HG03060 (cell line): ENCODE results near the gene TCFL5.

ENCODE experiments used
- ATAC-seq: cut with Tn5 transposase; IDR thresholded peaks from one replicate; pipeline ENCODE4 v1.9.1; 2021; ENCODE audit warnings: low read depth, moderate number of reproducible peaks; ENCODE audit not compliant: unreplicated experiment

Gene TCFL5

DNA sequence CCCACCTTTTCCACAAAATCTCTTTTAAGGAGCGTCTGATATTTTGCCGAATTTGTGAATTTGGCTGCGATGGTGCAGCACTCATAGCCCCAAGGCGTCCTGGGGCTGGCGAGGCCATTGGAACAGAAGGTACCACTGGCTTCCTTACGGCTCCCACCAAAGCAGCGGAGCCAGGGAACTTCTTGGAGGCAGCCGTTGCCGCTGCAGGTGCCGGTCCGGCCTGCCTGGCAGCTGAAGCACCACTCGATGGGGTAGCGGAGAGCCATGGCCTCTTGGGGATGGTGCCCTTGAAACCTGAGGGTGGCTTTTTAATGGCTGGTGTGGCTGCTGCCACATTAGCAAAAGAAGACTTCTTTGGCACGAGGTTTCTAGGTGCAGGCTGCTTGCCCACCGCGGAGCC is 34.9 kb upstream of the TCFL5 start:
- no peak for ATAC-seq

DNA sequence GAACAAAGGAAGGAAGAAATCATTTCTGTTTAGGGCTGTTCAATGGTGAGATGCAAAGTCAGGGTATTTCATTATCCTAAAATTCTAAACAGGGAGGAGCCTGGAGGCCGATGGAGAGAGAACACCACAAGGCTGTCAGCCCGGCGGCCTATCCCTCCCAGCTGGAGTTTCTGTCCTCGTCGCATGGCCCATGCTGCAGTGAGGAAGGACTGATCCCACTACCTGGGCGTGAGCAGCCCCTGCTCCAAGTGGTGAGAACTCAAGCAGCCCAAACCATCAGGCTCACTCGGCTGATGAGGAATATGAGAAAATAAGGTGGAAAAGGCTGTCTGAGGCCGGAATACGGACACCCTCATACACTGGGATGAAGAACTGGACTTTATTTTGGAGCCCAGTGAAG is 33.9 kb upstream of the TCFL5 start:
- no peak for ATAC-seq

DNA sequence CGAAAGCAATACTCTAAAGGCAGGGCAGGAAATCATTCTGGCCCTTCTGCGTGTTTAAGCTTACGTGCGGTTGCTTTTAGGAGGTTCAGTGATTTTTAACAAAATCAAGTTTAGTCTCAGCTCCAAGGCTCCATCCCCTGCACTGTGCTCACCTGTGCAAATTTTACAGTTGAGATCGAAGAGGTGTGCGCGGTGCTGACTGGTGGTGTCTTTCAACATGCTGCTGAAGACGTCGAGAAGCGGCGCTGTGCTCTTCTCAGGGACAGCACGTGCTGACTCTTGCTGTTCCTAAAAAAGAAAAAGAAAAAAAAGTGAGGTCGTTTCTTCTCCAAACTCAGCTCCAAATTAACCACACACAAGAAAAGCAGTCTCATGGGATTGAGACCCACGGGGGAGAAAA is 32.6 kb upstream of the TCFL5 start:
- ATAC-seq, result no peak

DNA sequence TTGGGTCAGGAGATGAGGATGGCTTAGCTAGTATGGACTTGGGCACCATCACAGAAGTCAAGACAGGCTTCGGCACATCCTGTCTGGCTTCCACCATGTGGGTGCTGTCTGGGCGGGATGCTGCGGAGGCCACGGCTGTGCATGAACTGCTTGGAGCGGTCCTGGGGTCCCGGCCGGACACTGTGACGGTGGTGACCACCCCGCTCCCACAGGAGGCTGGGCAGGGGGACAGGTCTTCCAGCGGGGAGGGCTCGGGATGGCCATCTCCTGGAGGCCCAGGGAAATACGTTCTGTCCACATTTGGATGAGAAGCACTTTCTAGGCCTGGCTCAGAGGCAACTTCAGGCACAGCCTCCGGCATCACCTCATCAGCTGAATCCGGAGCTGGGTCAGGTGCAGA is 32.1 kb upstream of the TCFL5 start:
- no peak for ATAC-seq

DNA sequence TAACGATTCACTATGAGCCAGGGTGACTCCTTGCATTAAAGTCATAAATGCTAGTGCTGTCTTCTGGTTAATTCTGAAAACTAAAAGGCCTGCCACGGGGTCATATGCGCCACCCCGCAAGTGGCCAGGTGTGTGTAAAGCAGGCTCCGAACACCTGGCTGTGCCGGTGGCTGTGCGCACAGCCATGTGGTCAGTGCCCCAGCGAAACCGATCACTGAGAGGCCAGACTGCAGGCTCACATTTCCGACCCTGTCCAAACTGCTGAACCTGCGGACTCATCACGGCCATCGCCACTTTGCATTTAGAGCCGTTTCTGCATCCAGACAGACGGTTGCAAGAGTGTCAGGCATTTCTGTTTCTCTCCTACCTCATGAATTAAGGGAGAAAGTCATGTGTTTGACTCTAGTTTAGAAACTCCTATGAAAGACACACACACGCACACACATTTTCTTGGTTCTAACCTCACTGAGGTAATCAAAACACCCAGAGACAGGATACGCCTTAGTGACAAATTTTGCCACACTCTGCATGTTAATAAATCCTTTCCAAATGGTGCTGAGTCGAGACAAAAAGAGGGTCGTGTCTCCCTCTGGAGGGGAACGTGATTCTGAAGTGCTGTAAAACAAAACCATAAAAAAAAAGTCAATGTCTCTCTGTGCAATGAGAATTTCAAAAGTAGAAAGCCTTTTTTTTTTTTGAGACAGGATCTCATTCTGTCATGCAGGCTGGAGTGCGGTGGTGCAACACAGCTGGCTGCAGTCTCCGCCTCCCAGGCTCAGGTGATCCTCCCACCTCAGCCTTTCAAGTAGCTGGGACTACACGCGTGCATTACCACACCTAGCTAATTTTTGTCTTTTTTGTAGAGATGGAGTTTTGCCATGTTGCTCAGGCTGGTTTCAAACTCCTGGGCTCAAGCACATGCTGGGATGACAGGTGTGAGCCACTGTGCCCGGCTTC is 31.0 kb upstream of the TCFL5 start:
- no peak for ATAC-seq

DNA sequence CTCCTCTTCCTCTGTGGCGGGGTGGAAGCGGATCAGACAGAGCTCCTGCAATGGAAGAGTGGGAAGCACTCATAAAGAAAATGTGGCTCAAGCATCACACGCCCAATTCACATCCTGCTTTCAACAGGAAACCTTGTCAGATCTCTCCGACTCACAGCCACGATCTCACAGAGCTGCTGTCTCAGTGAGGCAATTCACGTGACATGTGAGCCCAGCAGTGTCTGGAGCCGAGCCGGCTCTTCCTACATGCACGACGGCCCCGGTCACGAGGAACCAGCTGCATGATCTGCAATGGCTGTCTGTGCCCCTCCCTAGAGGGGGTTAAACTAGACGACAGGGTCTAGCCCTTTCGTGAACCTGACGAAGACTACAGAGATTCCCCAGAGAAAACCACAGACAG is 29.5 kb upstream of the TCFL5 start:
- ATAC-seq, result no peak

DNA sequence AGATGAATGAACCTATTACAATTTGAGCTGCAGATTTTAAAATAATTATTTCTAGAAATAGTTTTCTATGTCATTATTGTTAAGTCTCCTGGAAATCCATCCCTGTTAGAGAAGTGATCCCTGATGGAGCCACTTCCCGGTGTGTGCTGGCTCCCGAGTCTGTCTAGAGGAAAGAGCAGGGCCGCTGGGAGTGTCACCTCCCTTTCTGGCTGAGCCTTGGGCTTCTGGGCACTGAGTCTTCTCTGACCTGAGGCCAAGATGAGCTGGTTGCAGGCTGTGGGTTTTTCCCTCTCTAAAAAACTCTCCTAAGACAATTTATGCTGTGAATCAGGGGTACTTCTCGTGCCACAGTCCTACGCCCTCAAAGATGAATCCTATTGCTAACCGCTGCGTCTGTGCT is 28.8 kb upstream of the TCFL5 start:
- ATAC-seq, result no peak

DNA sequence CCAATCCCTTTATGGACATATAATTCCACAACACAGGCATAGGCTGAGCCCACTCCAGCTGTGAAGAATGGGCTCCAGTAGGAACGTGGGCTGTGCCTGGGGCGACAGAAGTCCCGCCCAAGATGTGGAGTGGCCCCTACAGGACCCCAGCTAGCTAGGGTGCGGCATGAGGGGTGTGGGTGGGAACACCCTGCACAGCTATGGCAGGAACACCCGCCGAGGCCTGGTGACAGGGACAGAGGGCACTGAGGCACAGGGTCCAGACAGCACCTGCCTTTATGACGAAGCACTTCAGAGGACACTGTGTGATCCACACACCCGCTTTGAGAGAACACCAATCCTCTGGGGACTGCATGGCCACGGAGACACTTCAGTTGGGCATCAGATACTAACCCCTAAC is 28.2 kb upstream of the TCFL5 start:
- ATAC-seq, result no peak

DNA sequence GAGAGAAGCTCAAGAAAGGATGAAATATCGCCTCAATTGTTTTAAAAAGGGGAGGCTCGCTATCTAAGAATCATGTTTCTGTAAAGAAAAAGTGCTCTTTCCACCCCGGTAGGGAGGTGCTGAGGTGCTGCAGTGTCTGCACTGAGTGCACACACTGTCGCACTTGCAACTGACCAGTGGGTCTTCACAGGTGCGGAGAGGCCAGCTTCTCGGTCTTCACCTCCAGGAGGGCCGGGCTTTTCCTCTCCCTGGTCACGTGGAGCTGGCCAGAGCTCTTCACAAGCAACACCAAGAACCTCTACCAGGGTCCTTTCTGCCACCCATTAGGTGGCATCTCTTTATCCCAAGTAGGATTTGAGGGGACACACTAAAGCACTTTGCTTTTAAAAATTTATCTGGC is 27.8 kb upstream of the TCFL5 start:
- no peak for ATAC-seq

DNA sequence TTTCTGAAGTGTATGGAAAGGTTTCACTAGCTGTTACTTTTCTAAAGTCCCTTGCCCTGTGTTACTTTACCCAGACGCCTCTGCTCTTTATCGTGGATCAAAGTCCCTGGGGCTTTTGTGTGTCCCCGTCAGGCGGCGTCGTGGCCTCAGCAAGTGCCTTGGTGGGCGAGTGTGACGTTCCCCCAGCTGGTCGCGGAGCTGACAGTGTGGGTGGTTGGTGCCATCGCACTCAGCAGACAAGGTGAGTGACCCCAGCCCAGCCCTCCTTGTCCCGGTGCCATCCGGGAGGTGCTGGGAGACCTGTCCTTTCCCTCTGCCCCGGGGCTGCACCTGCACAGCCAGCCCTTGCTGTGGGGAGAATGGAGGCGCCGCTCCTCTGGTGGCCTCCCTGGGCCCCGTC is 27.3 kb upstream of the TCFL5 start:
- ATAC-seq, result no peak

DNA sequence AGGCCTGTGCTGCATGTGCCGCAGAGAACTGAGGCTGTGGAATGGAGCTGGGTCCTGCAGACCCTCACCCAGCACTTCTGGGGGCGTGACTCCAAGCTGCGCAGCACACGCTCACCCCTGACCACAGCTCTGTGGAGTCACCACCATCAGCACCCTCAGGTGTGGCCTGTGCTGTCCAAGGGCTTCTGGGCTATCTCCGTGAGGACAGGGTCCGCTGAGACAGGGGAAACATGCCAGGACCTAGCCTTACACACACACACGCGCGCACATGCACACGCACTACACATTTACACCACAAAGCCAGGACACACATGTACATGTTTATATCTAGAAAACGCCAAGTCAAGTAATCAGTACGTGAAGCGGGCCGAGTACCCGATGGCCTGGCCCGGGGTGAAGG is 26.8 kb upstream of the TCFL5 start:
- ATAC-seq, result no peak

DNA sequence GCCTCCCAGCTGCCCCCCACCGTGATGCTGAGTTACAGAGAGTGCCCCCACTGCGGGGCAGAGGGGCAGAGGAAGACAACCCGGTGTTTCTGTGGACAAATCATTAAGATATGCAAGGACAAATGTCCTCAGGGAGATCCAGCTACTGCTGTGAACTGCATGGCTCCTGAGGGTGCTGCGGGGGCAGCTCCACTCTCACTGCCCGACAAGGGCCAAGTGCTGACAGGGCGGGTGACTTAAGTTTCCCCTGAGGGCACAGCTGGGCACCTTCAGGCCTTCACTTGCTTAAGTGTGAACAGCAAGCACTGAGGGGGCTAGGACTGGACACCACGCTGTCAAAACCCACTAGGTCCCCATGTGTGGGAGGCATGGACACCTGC is 26.2 kb upstream of the TCFL5 start:
- ATAC-seq, result no peak

DNA sequence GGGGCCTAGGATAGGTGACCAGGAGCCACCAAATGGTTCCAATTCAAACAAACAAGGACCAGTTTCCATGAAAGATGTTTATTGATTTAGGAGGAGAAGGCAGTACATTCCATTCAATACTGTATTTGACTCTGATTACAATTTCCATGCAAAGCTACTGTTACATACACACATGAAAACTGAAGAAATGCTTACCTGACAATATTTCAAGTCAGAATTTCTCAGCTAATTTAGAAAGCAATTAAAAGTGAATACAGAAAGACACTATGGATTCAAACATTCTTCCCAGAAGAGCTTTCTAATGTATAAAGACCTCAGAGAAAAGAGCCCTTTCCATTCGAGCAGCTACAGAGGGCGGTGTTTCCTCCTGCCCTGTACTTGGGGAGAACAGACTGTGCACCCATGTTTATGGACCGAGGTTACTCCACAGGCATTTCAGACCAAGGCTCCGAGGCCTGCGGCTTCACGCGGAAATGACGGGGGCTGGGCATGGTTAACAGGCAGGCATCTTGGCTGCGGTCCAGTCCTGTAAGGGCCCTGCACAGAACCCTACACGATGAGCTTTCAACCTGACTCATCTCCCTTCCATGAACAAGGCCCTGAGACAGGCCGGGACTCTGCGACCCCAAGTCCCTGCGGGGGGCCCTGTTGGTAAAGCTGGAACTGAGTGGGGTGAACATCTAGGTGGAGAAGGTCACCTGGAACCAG is 25.7 kb upstream of the TCFL5 start:
- ATAC-seq, result no peak

DNA sequence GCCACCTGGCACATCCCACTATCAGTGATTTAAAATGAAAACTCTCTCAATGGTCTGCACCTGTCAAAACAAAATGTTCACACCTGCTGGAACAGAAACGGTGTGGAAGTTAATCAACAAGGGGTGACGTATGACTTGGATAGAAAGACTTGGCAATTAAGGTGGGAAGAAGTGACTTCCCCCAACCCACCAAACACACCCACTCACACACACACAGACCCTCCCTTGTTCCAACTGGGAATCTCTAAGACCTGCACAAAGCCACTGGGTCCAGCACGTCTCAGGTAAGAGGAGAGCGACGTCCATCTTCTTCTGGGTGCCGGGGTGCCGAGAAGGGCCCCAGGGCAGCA is 25.1 kb upstream of the TCFL5 start:
- no peak for ATAC-seq

DNA sequence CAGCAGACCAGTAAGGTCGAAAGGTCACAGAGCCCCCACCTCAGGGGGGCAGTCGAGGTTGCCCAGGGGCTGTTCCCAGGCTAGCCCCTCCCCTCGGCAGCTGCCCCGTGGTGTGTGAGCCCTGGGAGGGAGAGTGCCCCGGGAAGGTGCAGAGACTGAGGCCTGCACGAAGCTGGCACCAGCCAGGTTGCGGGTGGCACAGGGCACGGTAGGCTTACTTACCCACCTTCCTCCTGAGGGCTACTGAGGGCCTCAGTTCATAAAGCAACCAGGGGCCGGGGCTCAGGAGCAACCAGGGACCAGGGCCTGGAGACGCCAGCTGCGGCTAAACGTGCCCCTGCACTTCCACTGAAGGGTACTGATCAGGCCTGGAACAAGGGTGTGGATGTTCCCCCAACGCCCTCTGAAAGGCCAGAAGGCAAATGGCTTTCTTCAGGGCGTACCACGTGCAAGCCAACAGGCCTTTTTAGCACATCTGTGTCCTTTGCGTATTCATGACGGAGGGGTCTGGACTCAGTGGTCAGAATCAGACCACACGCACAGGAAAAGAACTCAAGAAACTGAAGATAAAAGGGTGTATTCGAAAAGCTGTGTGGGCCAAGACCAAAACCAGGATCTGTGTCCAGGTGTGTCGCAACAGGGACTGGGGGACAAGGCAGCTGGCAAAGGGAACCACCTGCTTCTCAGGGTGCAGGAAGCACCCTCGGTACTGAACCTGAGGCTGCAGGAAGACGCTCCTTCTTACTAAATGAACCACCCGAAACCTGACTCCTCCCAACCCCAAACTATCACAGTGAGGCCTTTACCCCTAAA is 24.5 kb upstream of the TCFL5 start:
- ATAC-seq, result no peak

DNA sequence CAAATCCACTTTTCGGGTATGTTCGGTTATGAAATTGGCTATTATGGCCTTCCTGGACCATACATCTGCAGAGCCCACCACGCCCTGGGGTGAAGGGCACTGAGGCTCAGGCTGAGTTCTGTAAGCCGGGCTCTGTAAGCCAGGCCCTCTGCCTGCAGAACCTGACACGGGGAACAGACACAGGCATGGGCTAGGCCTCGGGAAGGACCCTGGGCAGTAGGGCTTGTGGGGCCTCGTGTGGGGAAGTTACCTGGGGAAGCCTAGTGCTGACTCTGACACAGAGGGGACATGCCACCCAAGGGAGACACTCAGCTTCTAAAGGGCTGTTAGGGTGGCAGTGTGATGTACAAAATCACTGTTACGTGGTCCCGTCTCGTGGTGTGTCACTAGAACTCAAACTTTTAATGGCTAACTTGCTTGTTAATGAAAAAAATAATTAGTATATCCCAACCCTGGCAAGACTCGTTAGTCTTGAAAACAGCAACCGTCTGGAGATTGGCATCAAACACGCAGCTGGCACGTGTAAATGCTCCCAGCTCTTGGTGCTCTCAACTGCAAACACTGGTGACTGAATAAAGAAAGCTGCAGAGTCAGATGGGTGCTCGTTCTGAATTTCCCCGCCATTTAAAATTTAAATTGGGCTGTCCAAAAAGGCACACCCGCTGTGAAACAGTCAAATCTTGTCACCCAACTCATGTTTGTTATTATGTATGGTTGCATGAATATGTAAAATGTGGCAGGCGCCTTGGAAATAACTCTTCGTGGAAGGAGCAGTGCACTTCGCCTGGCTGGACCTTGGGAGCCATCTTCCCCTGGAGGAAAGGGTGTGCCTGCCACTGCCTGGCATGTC is 23.6 kb upstream of the TCFL5 start:
- ATAC-seq, result no peak

DNA sequence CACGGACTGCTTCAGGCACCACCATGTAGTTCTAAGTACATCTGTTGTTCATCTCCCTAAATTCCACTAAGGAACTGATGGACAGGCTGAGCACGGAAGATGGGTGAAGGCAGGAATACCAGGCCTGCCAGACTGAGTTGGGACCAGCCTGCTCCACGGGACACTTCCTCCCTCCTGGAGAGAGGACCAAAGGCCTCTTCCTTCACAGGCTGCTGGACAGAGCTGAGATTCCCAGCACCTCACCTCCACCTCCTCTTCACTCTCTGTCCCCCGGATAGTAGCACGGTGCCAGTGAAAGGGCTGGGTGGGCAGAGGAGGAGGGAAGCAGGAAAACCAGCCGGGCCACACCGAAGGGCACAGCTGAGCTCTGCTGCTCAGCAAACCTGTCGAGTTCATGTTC is 22.9 kb upstream of the TCFL5 start:
- no peak for ATAC-seq

DNA sequence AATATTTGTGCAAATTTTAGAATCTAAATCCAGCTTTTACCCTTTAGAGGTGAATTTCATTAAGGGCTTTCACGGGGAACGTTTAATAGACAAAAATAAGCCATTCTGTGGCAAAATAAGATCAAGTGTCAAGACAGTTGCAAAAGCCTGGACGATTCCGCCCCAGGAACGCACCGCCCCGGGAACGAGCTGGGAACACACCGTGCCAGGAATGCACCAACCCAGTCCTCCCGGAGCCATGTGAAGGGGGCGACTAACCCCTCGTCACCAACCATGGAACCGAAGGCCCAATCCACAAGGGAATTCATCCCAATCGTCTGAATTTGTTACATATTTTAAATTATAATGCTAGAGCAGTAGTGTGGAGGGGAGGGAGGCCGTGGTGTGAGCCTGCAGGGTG is 20.8 kb upstream of the TCFL5 start:
- ATAC-seq, result no peak

DNA sequence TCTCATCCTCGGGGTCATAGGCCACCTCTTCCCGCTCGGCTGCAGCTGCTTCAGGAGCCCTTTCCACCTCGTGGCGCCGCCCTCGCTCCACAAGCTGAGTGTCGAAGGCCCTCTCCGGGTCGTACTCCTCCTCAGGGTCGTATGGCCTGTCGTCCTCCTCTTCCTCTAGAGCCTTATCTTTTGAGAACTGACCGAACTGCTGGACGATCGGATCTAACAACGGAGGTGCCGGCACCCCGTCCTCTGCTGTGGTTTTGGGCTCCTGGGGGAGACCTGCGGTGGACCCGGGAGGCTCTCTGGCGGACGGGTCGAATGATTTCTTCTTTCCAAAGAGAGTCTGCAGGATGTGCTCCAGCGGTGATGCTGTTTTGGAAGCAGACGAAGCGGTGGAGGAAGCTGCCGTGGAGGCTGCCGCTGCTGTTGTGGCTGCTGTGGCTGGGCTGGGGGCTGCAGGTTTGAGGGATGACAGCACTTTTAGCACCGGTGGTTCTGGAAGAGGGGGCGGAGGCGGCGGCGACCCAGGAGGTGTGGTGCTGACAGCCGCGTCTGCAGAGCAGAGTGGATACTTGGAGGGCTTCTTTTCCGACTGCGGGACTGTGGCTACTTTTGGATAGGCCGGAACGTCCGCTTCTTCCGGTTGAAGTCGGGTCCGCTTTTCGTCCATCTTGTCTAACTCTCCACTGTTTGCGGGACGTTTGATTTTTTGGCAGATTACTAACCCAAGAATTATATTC is 20.2 kb upstream of the TCFL5 start:
- ATAC-seq, result no peak
